SK-MEL-5 (cell line): ENCODE results near the gene PAF1. TPM values are rescaled to one million over a fixed set of nuclear protein-coding genes. Genes with fewer than 3 reads are reported as not detected.
"Not testable (repeated sequence)": the region's sequence is repeated elsewhere in the genome, so short reads cannot be mapped to it uniquely, and the experiment has no call there.

Source experiments
- DNase-seq: peaks from one replicate; pipeline ENCODE4 v3.0.0-alpha.2; 2016; ENCODE audit warnings: low read depth, low spot score
- in situ Hi-C: cut with HindIII; loops from 2 replicates; pipeline ENCODE4 v1.10.0; 2016; ENCODE audit warnings: low sequenced_read_pairs, high pct_unique_total_duplicates, low pct_unique_long_range_greater_than_20kb
- total RNA-seq: library from RNA; depleted of rRNA; stranded (reverse); fragments of >200 nt; shearing (Covaris generic); gene quantifications from 2 replicates; pipeline ENCODE4 v1.2.3, GENCODE V29; 2014

The PAF1 gene
- total RNA-seq, 1 experiment from 2014 or later, result 21.3 TPM

- DNase-seq, result no peak
- in situ Hi-C loops, result no loop called here
Measured at GRCh38 chr19:39398297-39398864, 7.5 kb upstream of the PAF1 start.

- in situ Hi-C loops, result no loop called here
- peak; percentile 81 for DNase-seq
Measured at GRCh38 chr19:39397360-39398296, 6.7 kb upstream of the PAF1 start.

GRCh38 chr19:39390451-39390750, 505 bp downstream of the PAF1 start:
- in situ Hi-C loops, result no loop called here

GRCh38 chr19:39389631-39390414, 1.1 kb downstream of the PAF1 start:
- in situ Hi-C loops, result no loop called here
- no peak for DNase-seq

More at GRCh38 chr19:39390451-39390750, 505 bp downstream of the PAF1 start:
- DNase-seq, result no peak

- no peak for DNase-seq
- in situ Hi-C loops, result no loop called here
Measured at GRCh38 chr19:39388657-39389056, 2.2 kb downstream of the PAF1 start.

- in situ Hi-C loops, result no loop called here
- no peak for DNase-seq
Measured at GRCh38 chr19:39386557-39386956, 4.3 kb downstream of the PAF1 start.

- in situ Hi-C loops, result no loop called here
- no peak for DNase-seq
Measured at GRCh38 chr19:39385629-39386411, 5.1 kb downstream of the PAF1 start.

- no peak for DNase-seq
- in situ Hi-C loops, result no loop called here
Measured at GRCh38 chr19:39384839-39385568, 5.9 kb downstream of the PAF1 start.

- in situ Hi-C loops, result no loop called here
- DNase-seq, result no peak
Measured at GRCh38 chr19:39382991-39383828, 7.7 kb downstream of the PAF1 start.

GRCh38 chr19:39381910-39382611, 8.8 kb downstream of the PAF1 start:
- in situ Hi-C loops, result no loop called here
- no peak for DNase-seq

- in situ Hi-C loops, result no loop called here
- DNase-seq, result no peak
Measured at GRCh38 chr19:39380521-39381502, 10.1 kb downstream of the PAF1 start.

GRCh38 chr19:39379865-39380396, 11.0 kb downstream of the PAF1 start:
- in situ Hi-C loops, result no loop called here
- DNase-seq, result no peak

GRCh38 chr19:39379366-39379765, 11.5 kb downstream of the PAF1 start:
- DNase-seq, in situ Hi-C loops: not testable (repeated sequence)
